ENCODE data around the gene BMP2K.

BMP2K gene

GRCh38 chr4:78762529-78762928 is 13.6 kb upstream of the BMP2K start:
- in situ Hi-C loops (cut with HindIII; ENCODE audit: low pct_ligation_motif_present, low pct_unique_long_range_greater_than_20kb, low sequenced_read_pairs), result no loop called here
- no peak for DNase-seq

GRCh38 chr4:78763251-78763650 is 12.9 kb upstream of the BMP2K start:
- DNase-seq, result no peak
- in situ Hi-C loops (cut with HindIII; ENCODE audit: low pct_ligation_motif_present, low pct_unique_long_range_greater_than_20kb, low sequenced_read_pairs), result no loop called here

DNA sequence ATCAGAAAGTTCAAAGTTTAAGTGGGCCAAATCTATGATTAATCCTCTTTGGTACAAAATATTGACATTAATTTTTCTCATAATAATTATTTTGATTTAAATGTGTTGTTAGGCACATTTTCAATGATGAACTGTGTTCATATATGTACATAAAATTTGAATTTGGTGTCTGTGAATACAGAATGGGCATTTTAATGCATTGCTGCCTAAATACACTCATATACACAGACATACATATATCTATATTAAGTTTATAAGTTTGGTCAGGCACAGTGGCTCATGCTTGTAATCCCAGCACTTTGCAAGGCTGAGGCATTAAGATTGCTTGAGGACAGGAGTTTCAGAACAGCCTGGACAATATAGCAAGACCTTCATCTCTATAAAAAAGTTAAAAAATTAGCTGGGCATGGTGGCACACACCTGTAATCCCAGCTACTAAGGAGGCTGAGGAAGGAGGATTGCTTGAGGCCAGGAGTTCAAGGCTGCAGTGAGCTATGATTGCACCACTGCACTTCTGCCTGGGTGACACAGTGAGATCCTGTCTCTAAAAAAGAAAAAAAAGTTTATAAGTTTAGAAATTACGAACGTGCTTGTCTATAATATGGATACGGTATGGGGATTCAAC is 12.3 kb upstream of the BMP2K start:
- in situ Hi-C loops (cut with HindIII; ENCODE audit: low pct_ligation_motif_present, low pct_unique_long_range_greater_than_20kb, low sequenced_read_pairs), result no loop called here
- DNase-seq, result no peak

DNA sequence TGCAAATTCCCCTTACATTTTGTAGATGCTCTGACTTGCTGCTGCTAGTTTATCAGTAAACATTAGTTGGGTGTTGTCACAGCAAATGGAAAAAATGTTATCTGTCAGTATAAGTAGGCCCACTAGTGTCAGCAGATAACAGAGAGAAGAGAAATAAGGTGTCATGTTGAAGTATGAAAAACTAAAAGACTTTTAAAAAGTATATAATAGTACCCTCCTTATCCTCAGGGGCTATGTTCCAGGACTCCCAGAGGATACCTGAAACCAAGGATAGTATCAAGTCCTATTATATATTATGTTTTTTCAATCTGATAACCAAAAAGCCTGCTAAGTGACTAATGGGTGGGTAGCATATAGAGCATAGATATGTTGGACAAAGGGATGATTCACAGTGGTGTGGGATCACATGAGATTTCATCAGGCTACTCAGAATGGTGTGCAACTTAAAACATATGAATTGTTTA is 11.6 kb upstream of the BMP2K start:
- no peak for DNase-seq
- in situ Hi-C loops (cut with HindIII; ENCODE audit: low pct_ligation_motif_present, low pct_unique_long_range_greater_than_20kb, low sequenced_read_pairs), result no loop called here

DNA sequence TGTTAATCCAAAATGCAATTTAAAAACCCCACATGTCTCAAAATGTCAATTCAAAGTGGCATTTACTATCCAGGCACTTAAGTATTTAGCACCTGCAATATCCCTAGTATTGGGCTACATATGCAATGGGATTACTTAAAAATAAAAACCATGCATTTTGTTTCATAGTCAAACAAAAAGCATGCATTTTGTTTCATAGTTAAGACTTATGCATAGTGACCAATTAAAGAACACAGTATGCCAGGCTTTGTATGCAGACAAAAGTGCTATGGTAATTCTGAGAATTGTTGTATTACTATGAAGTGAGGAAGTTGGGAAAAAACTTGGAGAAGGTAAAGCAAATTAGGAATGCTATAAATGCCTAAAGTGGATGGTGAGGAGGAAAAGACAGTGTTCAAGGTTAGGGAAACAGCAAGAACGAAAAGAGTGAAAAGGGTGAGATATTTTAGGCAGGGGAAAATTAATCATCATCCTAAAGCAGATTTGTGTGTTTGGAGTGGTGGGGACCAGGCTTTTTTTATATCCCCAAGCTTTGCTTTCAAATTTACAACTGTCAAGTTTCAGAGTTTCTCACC is 10.6 kb upstream of the BMP2K start:
- DNase-seq, result no peak
- in situ Hi-C loops (cut with HindIII; ENCODE audit: low pct_ligation_motif_present, low pct_unique_long_range_greater_than_20kb, low sequenced_read_pairs), result no loop called here

- in situ Hi-C loops (cut with HindIII; ENCODE audit: low pct_ligation_motif_present, low pct_unique_long_range_greater_than_20kb, low sequenced_read_pairs), result no loop called here
Observed at GRCh38 chr4:78766026-78766425, 10.1 kb upstream of the BMP2K start.

DNA sequence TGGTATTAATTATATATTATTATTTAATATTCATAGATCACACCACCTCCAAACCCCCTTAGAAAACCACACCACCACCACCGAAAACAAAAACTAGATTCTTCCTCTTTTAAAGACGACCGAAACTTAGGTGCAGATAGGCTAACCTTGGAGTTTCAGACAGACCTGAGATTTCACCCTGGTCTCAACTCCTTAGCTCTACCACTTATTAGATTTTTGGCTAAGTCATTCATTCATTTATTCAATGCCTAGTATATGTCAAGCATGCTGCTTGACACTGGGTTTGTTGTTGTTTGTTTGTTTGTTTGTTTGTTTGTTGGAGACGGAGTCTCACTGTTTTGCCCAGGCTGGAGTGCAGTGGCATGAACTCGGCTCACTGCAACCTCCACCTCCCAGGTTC is 9.5 kb upstream of the BMP2K start:
- in situ Hi-C loops (cut with HindIII; ENCODE audit: low pct_ligation_motif_present, low pct_unique_long_range_greater_than_20kb, low sequenced_read_pairs), result no loop called here
- no peak for DNase-seq

More at GRCh38 chr4:78766026-78766425, 10.1 kb upstream of the BMP2K start:
- DNase-seq, result no peak

- in situ Hi-C loops (cut with HindIII; ENCODE audit: low pct_ligation_motif_present, low pct_unique_long_range_greater_than_20kb, low sequenced_read_pairs), result no loop called here
- DNase-seq, result no peak
Observed at GRCh38 chr4:78767350-78767749, 8.8 kb upstream of the BMP2K start.

DNA sequence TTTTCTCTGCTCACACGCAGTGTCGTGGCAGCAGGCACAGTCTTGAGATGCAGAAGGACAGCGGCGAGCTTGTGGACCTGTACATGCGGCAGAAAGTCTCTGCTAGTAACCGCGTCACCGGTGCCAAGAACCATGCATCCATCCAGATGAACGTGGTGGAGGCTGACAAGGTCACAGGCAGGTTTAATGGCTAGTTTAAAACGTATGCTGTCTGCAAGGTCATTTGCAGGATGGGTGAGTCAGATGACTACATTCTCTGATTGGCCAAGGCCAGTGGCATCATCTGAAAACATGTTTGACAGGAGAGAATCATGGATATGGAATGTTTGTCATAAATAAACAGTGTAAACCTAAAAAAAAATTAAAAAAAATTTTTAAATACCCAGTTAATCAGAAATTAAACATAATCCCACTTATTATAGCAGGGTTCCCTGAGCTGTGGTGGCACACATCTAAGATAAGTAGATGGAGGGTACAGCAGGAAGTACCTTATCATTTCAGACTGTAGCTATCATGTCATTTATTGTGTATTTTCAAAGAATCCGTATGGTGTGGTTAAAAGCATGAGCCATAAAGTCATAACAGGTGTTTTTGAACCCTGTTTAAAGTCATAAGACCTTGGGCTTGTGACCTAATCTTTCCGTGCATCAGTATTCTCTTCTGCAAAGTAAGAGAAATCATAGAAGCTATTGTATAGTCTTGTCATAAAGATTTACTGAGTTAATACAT is 7.5 kb upstream of the BMP2K start:
- in situ Hi-C loops (cut with HindIII; ENCODE audit: low pct_ligation_motif_present, low pct_unique_long_range_greater_than_20kb, low sequenced_read_pairs), result no loop called here
- DNase-seq, result no peak

- no peak for DNase-seq
- in situ Hi-C loops (cut with HindIII; ENCODE audit: low pct_ligation_motif_present, low pct_unique_long_range_greater_than_20kb, low sequenced_read_pairs), result no loop called here
Observed at GRCh38 chr4:78770091-78770642, 6.0 kb upstream of the BMP2K start.

DNA sequence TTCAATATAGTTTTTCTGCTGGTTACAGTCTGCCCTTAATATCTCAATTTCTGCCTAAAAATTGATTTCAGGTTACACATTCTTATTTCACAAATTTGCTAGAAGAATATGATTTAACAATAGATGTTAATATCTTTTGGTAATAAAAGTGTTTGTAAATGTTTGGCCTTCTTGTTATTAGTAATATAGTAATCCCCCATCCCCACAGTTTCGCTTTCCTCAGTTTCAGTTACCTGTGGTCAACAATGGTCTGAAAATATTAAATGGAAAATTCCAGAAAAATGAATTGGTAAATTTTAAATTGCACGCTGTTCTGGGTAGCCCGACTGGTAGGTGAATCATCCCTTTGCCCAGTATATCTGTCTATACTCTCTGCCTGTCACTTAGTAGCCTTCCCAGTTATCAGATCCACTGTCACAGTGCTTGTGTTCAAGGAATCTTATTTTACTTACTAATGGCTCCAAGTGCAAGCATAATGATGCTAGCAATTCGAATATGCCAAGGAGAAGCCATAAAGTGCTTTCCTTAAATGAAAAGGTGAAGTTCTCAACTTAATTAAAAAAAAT is 3.5 kb upstream of the BMP2K start:
- DNase-seq, result no peak
- in situ Hi-C loops (cut with HindIII; ENCODE audit: low pct_ligation_motif_present, low pct_unique_long_range_greater_than_20kb, low sequenced_read_pairs), result no loop called here

DNA sequence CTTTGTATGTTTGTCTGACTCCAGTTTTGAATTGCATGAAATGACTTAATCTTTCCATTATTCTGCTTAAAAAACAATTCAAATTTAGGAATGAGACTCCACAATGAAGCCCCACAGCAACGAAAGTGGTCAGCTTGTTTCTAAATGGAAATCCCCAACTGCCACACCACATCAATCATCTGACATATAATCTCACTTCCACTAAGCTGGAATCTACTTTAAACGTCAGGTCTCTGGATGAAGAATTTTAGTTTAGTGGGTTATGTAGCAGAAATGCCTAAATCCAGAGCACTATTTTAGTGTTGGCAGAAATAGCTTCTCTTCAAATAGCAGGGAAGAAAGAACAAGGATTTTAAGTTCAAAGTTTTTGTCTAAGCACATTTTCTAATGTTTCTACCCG is 1.7 kb upstream of the BMP2K start:
- DNase-seq, result no peak
- in situ Hi-C loops (cut with HindIII; ENCODE audit: low pct_ligation_motif_present, low pct_unique_long_range_greater_than_20kb, low sequenced_read_pairs), result no loop called here

GRCh38 chr4:78775303-78776078 is 659 bp upstream of the BMP2K start:
- peak; percentile 75 for DNase-seq
- in situ Hi-C loops (cut with HindIII; ENCODE audit: low pct_ligation_motif_present, low pct_unique_long_range_greater_than_20kb, low sequenced_read_pairs), result no loop called here

GRCh38 chr4:78776729-78777575 is 802 bp downstream of the BMP2K start:
- in situ Hi-C loops (cut with HindIII; ENCODE audit: low pct_ligation_motif_present, low pct_unique_long_range_greater_than_20kb, low sequenced_read_pairs), result no loop called here
- DNase-seq, result peak; percentile 69

DNA sequence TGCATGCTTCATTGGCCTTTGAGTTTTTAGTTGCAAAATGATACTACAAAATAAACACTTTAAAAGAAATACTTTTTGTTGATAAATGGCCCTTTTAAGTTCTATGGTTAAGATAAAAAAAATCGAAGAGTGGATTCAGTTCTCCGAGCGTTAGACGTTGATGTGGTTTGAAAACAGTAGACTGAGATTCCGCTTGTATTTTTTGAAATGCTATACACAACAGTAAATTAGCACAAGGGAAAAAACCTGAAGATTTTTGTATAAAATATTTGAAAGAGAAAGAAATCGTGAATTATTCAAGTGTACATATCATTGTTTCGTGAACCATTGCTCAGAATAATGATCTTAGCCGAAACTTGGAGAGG is 1.4 kb downstream of the BMP2K start:
- no peak for DNase-seq
- in situ Hi-C loops (cut with HindIII; ENCODE audit: low pct_ligation_motif_present, low pct_unique_long_range_greater_than_20kb, low sequenced_read_pairs), result no loop called here

DNA sequence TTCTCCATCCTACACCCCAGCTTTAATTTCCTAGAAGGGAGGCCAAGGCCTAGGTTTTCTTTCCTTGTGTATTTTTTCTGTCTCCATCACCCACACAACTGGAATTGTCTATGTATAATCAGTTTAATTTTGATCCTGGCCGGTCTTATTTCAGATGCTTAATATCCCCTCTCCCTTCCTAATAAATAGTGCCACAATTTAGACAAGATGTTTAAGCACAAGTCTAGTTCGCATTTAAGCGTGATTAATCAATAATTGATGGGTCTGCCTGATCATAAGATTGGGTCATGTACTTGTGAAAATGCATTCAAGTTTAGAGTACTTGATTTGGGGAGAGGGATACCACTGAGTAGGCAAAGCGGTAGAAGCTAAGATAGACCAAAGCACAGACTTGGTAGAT is 2.4 kb downstream of the BMP2K start:
- DNase-seq, result no peak
- in situ Hi-C loops (cut with HindIII; ENCODE audit: low pct_ligation_motif_present, low pct_unique_long_range_greater_than_20kb, low sequenced_read_pairs), result no loop called here

DNA sequence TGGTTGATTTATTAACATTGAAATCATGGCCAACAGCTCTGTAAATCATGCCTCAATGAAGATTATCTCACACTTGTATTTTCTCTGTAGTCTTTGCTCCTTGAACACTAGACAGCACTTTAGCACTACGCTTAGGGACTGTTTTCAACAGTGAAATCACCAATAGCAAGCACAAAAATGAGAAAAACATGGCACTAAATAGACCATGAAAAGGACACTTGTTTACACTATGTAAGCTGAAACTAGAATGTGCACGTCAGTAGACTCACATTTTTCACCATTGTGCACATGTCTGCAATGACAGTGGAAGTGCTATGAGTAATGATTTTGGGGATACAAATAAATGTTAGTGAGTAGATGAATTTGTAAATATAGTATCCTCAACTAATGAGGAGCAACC is 3.1 kb downstream of the BMP2K start:
- no peak for DNase-seq
- in situ Hi-C loops (cut with HindIII; ENCODE audit: low pct_ligation_motif_present, low pct_unique_long_range_greater_than_20kb, low sequenced_read_pairs), result no loop called here

DNA sequence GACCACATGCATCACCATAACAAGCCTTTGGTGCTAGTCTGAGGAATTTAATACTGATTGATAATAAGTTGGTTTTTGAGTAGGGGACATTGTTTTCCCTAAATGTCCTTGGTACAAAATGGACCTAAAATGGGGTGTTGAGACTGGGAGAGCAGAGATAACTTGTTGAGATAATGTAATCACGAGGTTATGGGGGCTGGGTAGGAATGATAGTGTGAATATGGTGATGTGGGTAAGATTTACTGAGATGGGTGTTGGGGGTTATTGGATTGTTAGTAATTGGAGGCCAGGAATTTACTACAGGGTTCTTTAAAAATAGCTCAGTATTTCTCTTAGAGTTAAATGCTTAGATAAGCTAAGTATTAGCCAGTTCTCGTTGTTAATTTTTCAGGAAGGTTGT is 3.9 kb downstream of the BMP2K start:
- in situ Hi-C loops (cut with HindIII; ENCODE audit: low pct_ligation_motif_present, low pct_unique_long_range_greater_than_20kb, low sequenced_read_pairs), result no loop called here
- DNase-seq, result no peak

All from ACHN (cell line).